ENCODE results near the gene XRCC6. TPM values are rescaled to one million over a fixed set of nuclear protein-coding genes. Genes with fewer than 3 reads are reported as not detected.

The XRCC6 gene
- total and polyA plus RNA-seq, 9 of the 15 experiments (the other 6 are each of a cell fraction or from before 2014, with no cell fraction given): 151 to 440 (median 318) TPM

GRCh38 chr22:41596776-41597634 is 24.1 kb upstream of the XRCC6 start:
- intact Hi-C loops (cut with micrococcal nuclease): loop anchor here (2.0 kb wide), 1 partner anchor 20 kb away; no protein-coding TSS in a partner anchor
- Histone ChIP-seq H2AFZ (ENCODE audit: low read depth, low read length) (no peak overlapping the region), H3K4me2 (ENCODE audit: insufficient read depth, low read length) (peak overlapping the region; percentile 62), H3K79me2 (ENCODE audit: control insufficient read depth, insufficient read depth, low read length) (no peaks in the 10 kb centered on the region), H3K27me3 (ENCODE audit: control insufficient read depth in 2 of 2, insufficient read depth in 2 of 2, low read length in 2 of 2) (no peaks in the 10 kb centered on the region), H3K9me1 (ENCODE audit: control insufficient read depth, insufficient read depth, low read length) (peaks cover 6% of the 10 kb centered on the region), H3K4me3 (no peak overlapping the region), H3K9me3 (replicated peaks; ENCODE audit: control insufficient read depth, insufficient read depth, low read depth, low read length) (no peaks in the 10 kb centered on the region), H3K4me1 (replicated peaks in 1 of 2; ENCODE audit: control insufficient read depth in 2 of 2, insufficient read depth in 2 of 2, low read length in 2 of 2) (peaks cover 22 to 34% of the 10 kb centered on the region in 2 experiments), H4K20me1 (replicated peaks; ENCODE audit: control insufficient read depth, insufficient read depth, low read length) (no peaks in the 10 kb centered on the region), H3K9ac (ENCODE audit: insufficient read depth in 1 of 2, low read depth in 2 of 2, low read length in 2 of 2) (peak overlapping the region; percentile 51 to 84; a peak in 2 of 4 replicates), H3K36me3 (ENCODE audit: control insufficient read depth, insufficient read depth, low read length) (peaks cover 19% of the 10 kb centered on the region; the same call in 2 of the 3 replicates), H3K27ac (ENCODE audit: extremely low read depth, low read depth, low read length) (peak overlapping the region; percentile 68; the same call in 2 of the 3 replicates)
- BruUV-seq (replicated peaks): no TSS peak
- in situ Hi-C loops (cut with MboI): no loop called here
- CTCF ChIA-PET (ENCODE audit: low intra/inter-chr PET ratio): interaction anchor here (0.6 to 1.0 kb wide), 3 partner anchors 20 to 43 kb away, joined by 3 read pairs; no protein-coding TSS in a partner anchor
- DNase-seq (ENCODE audit: extremely low read depth in 1 of 4, low spot score in 3 of 4) (peak; percentile 34 to 61 (median 48)), ATAC-seq (peak; percentile 90), FAIRE-seq (peak; percentile 66)
- POLR2A ChIA-PET: interaction anchor here (0.7 to 1.3 kb wide), 5 partner anchors 11 to 42 kb away, joined by 3 to 7 read pairs (median 3); no protein-coding TSS in a partner anchor
- WGBS (ENCODE audit: insufficient coverage, low coverage, missing lambda C conversion rate): 43% methylated on average over 8 of the region's 13 CpGs
- TF ChIP-seq ZNF699 (CRISPR knock-in tag; IDR thresholded peaks at IDR 0.05; ENCODE audit: insufficient replicate concordance) (no peak), ZNF398 (CRISPR knock-in tag; IDR thresholded peaks at IDR 0.05) (no peak), RBFOX2 (IDR thresholded peaks at IDR 0.05; ENCODE audit: low read depth, low read length) (0 out of 2 replicates have a peak, but pooled peaks have one; percentile 40), HDAC2 (IDR thresholded peaks at IDR 0.05) (no peak), ZNF592 (IDR thresholded peaks at IDR 0.05) (0 out of 2 replicates have a peak, but pooled peaks have one; percentile 41), CREB5 (CRISPR knock-in tag; IDR thresholded peaks at IDR 0.05) (no peak), SMC3 (conservative IDR thresholded peaks at IDR 0.05; ENCODE audit: insufficient read depth, low read depth, low read length) (peak; percentile 54), RBBP5 (IDR thresholded peaks at IDR 0.05; ENCODE audit: borderline replicate concordance, insufficient read depth, low read length, poor library complexity, severe bottlenecking) (no peak), CC2D1A (IDR thresholded peaks at IDR 0.05) (peak; percentile 67; the same call in 1 of the 2 replicates), MTA3 (IDR thresholded peaks at IDR 0.05; ENCODE audit: borderline replicate concordance) (peak; percentile 60; the same call in 1 of the 2 replicates), YY1 (IDR thresholded peaks at IDR 0.05; ENCODE audit: borderline replicate concordance in 1 of 3, control insufficient read depth in 1 of 3, extremely low read depth in 1 of 3, insufficient read depth in 3 of 3, insufficient read length in 1 of 3, insufficient replicate concordance in 2 of 3, low read depth in 1 of 3, low read length in 2 of 3) (peak in 1 of 3 experiments; percentile 14)

All from K562 (cell line).